IMR-90 (cell line): ENCODE measurements around the gene ZG16B. TPM values are rescaled to one million over a fixed set of nuclear protein-coding genes. Genes with fewer than 3 reads are reported as not detected.
A peak's percentile ranks its signal among the peaks of the same experiment; 100 is the strongest.

Experiments used
- ATAC-seq: fragments of 200-7000 bp; cut with Tn5 transposase; 2 replicates; pipeline ENCODE4 v1.9.1; 2020; ENCODE audit warnings: low read depth, mild to moderate bottlenecking, moderate library complexity
- BruUV-seq: library from RNA; stranded (reverse); fragments of 400-500 nt; replicated peaks from 2 replicates; lab custom pipeline; 2021; lab: Mats Ljungman, UMichigan
- CTCF ChIA-PET: fragments of 300-600 bp; formaldehyde crosslinking; extraction: SDS; loops from one replicate; lab custom pipeline; 2021; ENCODE audit warnings: antibody characterized with exemption; lab: Yijun Ruan, JAX
- POLR2A ChIA-PET: fragments of 300-600 bp; sonication (Branson Sonifier 250); formaldehyde crosslinking; loops from one replicate; lab custom pipeline; 2022; ENCODE audit warnings: antibody characterized with exemption; ENCODE audit not compliant: unreplicated experiment; lab: Charles Lee
- DNase-seq: peaks from one replicate; pipeline ENCODE4 v3.0.0; 2013
- H2AFZ ChIP-seq: replicated peaks from 2 replicates; pipeline ENCODE3; 2013; ENCODE audit warnings: low read length, mild to moderate bottlenecking; ENCODE audit not compliant: poor library complexity
- H2AK5ac ChIP-seq: 2 replicates; pipeline ENCODE4 v1.6.1; 2013; ENCODE audit warnings: low read depth, low read length, inconsistent platforms
- H2AK9ac ChIP-seq: replicated peaks from 2 replicates; pipeline ENCODE3; 2013; ENCODE audit warnings: mild to moderate bottlenecking, low read depth, low read length, moderate library complexity; ENCODE audit not compliant: poor library complexity
- H2BK120ac ChIP-seq: 2 replicates; pipeline ENCODE4 v1.6.1; 2013; ENCODE audit warnings: low read depth, low read length, inconsistent platforms
- H2BK15ac ChIP-seq: 3 replicates; pipeline ENCODE4 v1.6.1; 2013; ENCODE audit warnings: low read depth, low read length, inconsistent platforms
- H2BK20ac ChIP-seq: 2 replicates; pipeline ENCODE4 v1.6.1; 2013; ENCODE audit warnings: low read depth, mild to moderate bottlenecking, inconsistent platforms, low read length, moderate library complexity
- H2BK5ac ChIP-seq: 2 replicates; pipeline ENCODE4 v1.6.1; 2013; ENCODE audit warnings: mild to moderate bottlenecking, low read depth, low read length, inconsistent platforms; ENCODE audit not compliant: poor library complexity, severe bottlenecking
- H3K14ac ChIP-seq: replicated peaks from 2 replicates; pipeline ENCODE4 v1.6.1; 2013; ENCODE audit warnings: low read depth, low read length, inconsistent platforms
- H3K18ac ChIP-seq: 2 replicates; pipeline ENCODE4 v1.6.1; 2013; ENCODE audit warnings: low read depth, low read length, control low read depth
- H3K23ac ChIP-seq: 2 replicates; pipeline ENCODE4 v1.6.1; 2013; ENCODE audit warnings: low read depth, low read length, inconsistent platforms
- H3K27ac ChIP-seq: 2 replicates; pipeline ENCODE4 v1.5.1; 2013; ENCODE audit warnings: mild to moderate bottlenecking, control low read depth, low read length; ENCODE audit not compliant: insufficient read depth
- H3K27me3 ChIP-seq: 2 replicates; pipeline ENCODE4 v1.6.1; 2013; ENCODE audit warnings: low read length; ENCODE audit not compliant: control insufficient read depth, insufficient read depth
- H3K36me3 ChIP-seq: 2 replicates; pipeline ENCODE4 v1.6.1; 2013; ENCODE audit warnings: low read length, mixed read lengths; ENCODE audit not compliant: control insufficient read depth, insufficient read depth
- H3K4ac ChIP-seq: 2 replicates; pipeline ENCODE4 v1.6.1; 2013; ENCODE audit warnings: low read depth, low read length, inconsistent platforms
- H3K4me1 ChIP-seq: 2 replicates; pipeline ENCODE4 v1.6.1; 2013; ENCODE audit warnings: low read length, mixed read lengths; ENCODE audit not compliant: control insufficient read depth, insufficient read depth
- H3K4me2 ChIP-seq: 2 replicates; pipeline ENCODE4 v1.6.1; 2013; ENCODE audit warnings: low read depth, mild to moderate bottlenecking, control low read depth, low read length, moderate library complexity
- H3K4me3 ChIP-seq: 2 replicates; pipeline ENCODE4 v1.5.1; 2013; ENCODE audit warnings: low read depth, mild to moderate bottlenecking, control low read depth, low read length, moderate library complexity; ENCODE audit not compliant: insufficient read depth
- H3K56ac ChIP-seq: 2 replicates; pipeline ENCODE4 v1.6.1; 2013; ENCODE audit warnings: low read length, inconsistent platforms; ENCODE audit not compliant: insufficient read depth; ENCODE audit errors: extremely low read depth
- H3K79me1 ChIP-seq, 2 experiments: 2 replicates each; pipeline ENCODE4 v1.6.1; 2013; ENCODE audit warnings: low read length in 2 of 2, inconsistent platforms in 1 of 2, low read depth in 1 of 2
- H3K9ac ChIP-seq: 2 replicates; pipeline ENCODE4 v1.6.1; 2013; ENCODE audit warnings: low read depth, low read length, control low read depth
- H3K9me1 ChIP-seq: 2 replicates; pipeline ENCODE4 v1.6.1; 2013; ENCODE audit warnings: low read length, inconsistent platforms; ENCODE audit not compliant: insufficient read depth
- H3K9me3 ChIP-seq: 2 replicates; pipeline ENCODE4 v1.6.1; 2013; ENCODE audit warnings: low read length; ENCODE audit not compliant: control insufficient read depth, insufficient read depth
- H4K20me1 ChIP-seq: 2 replicates; pipeline ENCODE4 v1.6.1; 2013; ENCODE audit warnings: low read length, inconsistent platforms; ENCODE audit not compliant: insufficient read depth
- H4K5ac ChIP-seq: 2 replicates; pipeline ENCODE4 v1.6.1; 2013; ENCODE audit warnings: mild to moderate bottlenecking, low read depth, low read length, control low read depth
- H4K8ac ChIP-seq, 2 experiments: 2 replicates each; pipeline ENCODE4 v1.6.1; 2013; ENCODE audit warnings: low read depth in 2 of 2, low read length in 2 of 2, control low read depth in 1 of 2, inconsistent platforms in 1 of 2
- H4K91ac ChIP-seq: 2 replicates; pipeline ENCODE4 v1.6.1; 2013; ENCODE audit warnings: low read depth, low read length, inconsistent platforms; ENCODE audit not compliant: insufficient read depth
- BHLHE40 ChIP-seq: fragments of 150-350 bp; IDR thresholded peaks from 2 replicates; pipeline ENCODE4 v1.6.1; 2016; ENCODE audit warnings: mild to moderate bottlenecking, low read depth, low read length
- CHD1 ChIP-seq: IDR thresholded peaks from 2 replicates; pipeline ENCODE4 v1.6.1; 2012; ENCODE audit warnings: low read depth, low read length, improper control_type of control experiment
- ELK1 ChIP-seq: fragments of 150-350 bp; IDR thresholded peaks from 2 replicates; pipeline ENCODE4 v1.6.1; 2016; ENCODE audit warnings: low read depth, mild to moderate bottlenecking, low read length, moderate library complexity, borderline replicate concordance
- FOS ChIP-seq: fragments of 150-350 bp; IDR thresholded peaks from 2 replicates; pipeline ENCODE4 v1.6.1; 2016; ENCODE audit warnings: low read depth, low read length
- MAFK ChIP-seq: IDR thresholded peaks from 2 replicates; pipeline ENCODE4 v1.6.1; 2012; ENCODE audit warnings: low read depth, low read length, improper control_type of control experiment
- MAZ ChIP-seq: IDR thresholded peaks from 2 replicates; pipeline ENCODE4 v1.6.1; 2012; ENCODE audit warnings: low read depth, mild to moderate bottlenecking, low read length, improper control_type of control experiment, moderate library complexity, borderline replicate concordance
- RAD21 ChIP-seq: IDR thresholded peaks from 2 replicates; pipeline ENCODE4 v1.6.1; 2012; ENCODE audit warnings: low read length, improper control_type of control experiment
- RCOR1 ChIP-seq: IDR thresholded peaks from 2 replicates; pipeline ENCODE4 v1.6.1; 2012; ENCODE audit warnings: mild to moderate bottlenecking, low read length, improper control_type of control experiment; ENCODE audit not compliant: insufficient replicate concordance
- USF2 ChIP-seq: fragments of 150-350 bp; IDR thresholded peaks from 2 replicates; pipeline ENCODE4 v1.6.1; 2017; ENCODE audit warnings: mild to moderate bottlenecking, antibody characterized with exemption, low read length, low read depth
- WGBS, 2 experiments: methylation state at CpG; one replicate each; pipeline versions ENCODE4 v1.1.5 to v1.1.7; 2013; ENCODE audit warnings: missing lambda C conversion rate in 2 of 2; ENCODE audit not compliant: insufficient read length in 1 of 2; ENCODE audit errors: extremely low coverage in 2 of 2; 5-methylcytosine and 5-hydroxymethylcytosine counted together
- dilution Hi-C: fragments of 300-500 bp; cut with HindIII; formaldehyde crosslinking; loops from one replicate; pipeline ENCODE4 v1.14.3; 2018; ENCODE audit warnings: low sequenced_read_pairs; ENCODE audit not compliant: unreplicated experiment
- in situ Hi-C: fragments of 300-500 bp; cut with MboI; formaldehyde crosslinking; loops from 3 replicates; pipeline ENCODE4 v1.14.3; 2019; ENCODE audit warnings: low sequenced_read_pairs, inconsistent platforms, mixed read lengths
- intact Hi-C: fragments of 100-400 bp; cut with micrococcal nuclease; formaldehyde crosslinking; loops from 2 replicates; pipeline ENCODE4 v1.10.0; 2022
- polyA plus RNA-seq, 3 experiments: library from polyadenylated mRNA; depleted of rRNA; stranded (reverse); fragments of >200 nt; gene quantifications; 2 replicates each; pipeline ENCODE4 v1.2.3, GENCODE V29; 2012; ENCODE audit warnings: low replicate concordance in 1 of 3
- total RNA-seq: library from RNA; depleted of rRNA; stranded (reverse); fragments of >200 nt; gene quantifications from 2 replicates; pipeline ENCODE4 v1.2.3, GENCODE V29; 2012

The ZG16B gene
- total and polyA plus RNA-seq, 2 of the 4 experiments (the other 2 are of a cell fraction) = 0.54 to 0.65 TPM

- CTCF ChIA-PET = no interaction called here
- Histone ChIP-seq H2BK15ac (no peak overlapping the region), H2AFZ (no peak overlapping the region), H3K4ac (no peak overlapping the region), H2AK9ac (peak overlapping the region; percentile 33), H2BK20ac (no peak overlapping the region), H3K23ac (no peak overlapping the region), H2AK5ac (no peak overlapping the region), H3K27me3 (peaks cover 52% of the 10 kb centered on the region), H2BK120ac (no peak overlapping the region), H4K8ac (no peak overlapping the region), H3K18ac (no peak overlapping the region), H4K5ac (no peak overlapping the region), H4K91ac (no peak overlapping the region), H3K14ac (no peak overlapping the region), H2BK5ac (no peak overlapping the region), H3K56ac (no peak overlapping the region), H4K20me1 (no peaks in the 10 kb centered on the region), H3K9me1 (no peaks in the 10 kb centered on the region), H3K27ac (no peak overlapping the region), H3K9me3 (no peaks in the 10 kb centered on the region), H3K36me3 (no peaks in the 10 kb centered on the region), H3K4me2 (no peak overlapping the region), H3K4me1 (no peaks in the 10 kb centered on the region), H3K79me1 (no peaks in the 10 kb centered on the region), H3K4me3 (no peak overlapping the region), H3K9ac (no peak overlapping the region)
- in situ Hi-C loops (no loop called here), intact Hi-C loops (no loop called here), dilution Hi-C loops (no loop called here)
- ATAC-seq = no peak
- no TSS peak for BruUV-seq
- DNase-seq = no peak
- no peak for TF ChIP-seq BHLHE40
- no peak for TF ChIP-seq FOS
- no peak for TF ChIP-seq RCOR1
- no peak for TF ChIP-seq CHD1
- no peak for TF ChIP-seq RAD21
- no peak for TF ChIP-seq MAFK
- TF ChIP-seq ELK1 = no peak
- no peak for TF ChIP-seq MAZ
- TF ChIP-seq USF2 = no peak
- 70% methylated on average over 4 of the region's 14 CpGs; no CpG with 5 or more reads in 1 of the 2 experiments for WGBS, 2 experiments
- POLR2A ChIA-PET = no interaction called here
Observed at GRCh38 chr16:2820836-2821486, 9.1 kb upstream of the ZG16B start.
